ENCODE results near the gene RHEB.

The RHEB gene

GRCh38 chr7:151549083-151549482 lies 29.4 kb upstream of the RHEB start:
- TF ChIP-seq POLR2A (IDR thresholded peaks at IDR 0.05; ENCODE audit: extremely low read depth, insufficient read length) (no peak), CTCF (IDR thresholded peaks at IDR 0.05; ENCODE audit: low read depth, low read length) (no peak), MYC (IDR thresholded peaks at IDR 0.05; ENCODE audit: low read depth, low read length) (no peak)
- H3K4me3 ChIP-seq (ENCODE audit: low read depth, low read length) = no peak overlapping the region
- DNase-seq (ENCODE audit: low read depth) = no peak

GRCh38 chr7:151544183-151544582 lies 24.5 kb upstream of the RHEB start:
- TF ChIP-seq MAX (IDR thresholded peaks at IDR 0.05; ENCODE audit: low read depth, low read length) (no peak), MYC (IDR thresholded peaks at IDR 0.05; ENCODE audit: low read depth, low read length) (no peak), POLR2A (IDR thresholded peaks at IDR 0.05; ENCODE audit: extremely low read depth, insufficient read length) (no peak), CTCF (IDR thresholded peaks at IDR 0.05; ENCODE audit: low read depth, low read length) (no peak)
- H3K4me3 ChIP-seq (ENCODE audit: low read depth, low read length) = no peak overlapping the region
- DNase-seq (ENCODE audit: low read depth) = no peak

- no peak for DNase-seq (ENCODE audit: low read depth)
- TF ChIP-seq POLR2A (IDR thresholded peaks at IDR 0.05; ENCODE audit: extremely low read depth, insufficient read length) = no peak
- TF ChIP-seq MAX (IDR thresholded peaks at IDR 0.05; ENCODE audit: low read depth, low read length) = no peak
- TF ChIP-seq CTCF (IDR thresholded peaks at IDR 0.05; ENCODE audit: low read depth, low read length) = no peak
- no peak for TF ChIP-seq MYC (IDR thresholded peaks at IDR 0.05; ENCODE audit: low read depth, low read length)
- no peak overlapping the region for H3K4me3 ChIP-seq (ENCODE audit: low read depth, low read length)
These were observed 23.0 kb upstream of the RHEB start for GRCh38 chr7:151542606-151543130.

GRCh38 chr7:151541709-151542499 lies 22.2 kb upstream of the RHEB start:
- DNase-seq (ENCODE audit: low read depth) = no peak
- TF ChIP-seq MAX (IDR thresholded peaks at IDR 0.05; ENCODE audit: low read depth, low read length) = no peak
- no peak overlapping the region for H3K4me3 ChIP-seq (ENCODE audit: low read depth, low read length)

GRCh38 chr7:151540146-151540545 lies 20.5 kb upstream of the RHEB start:
- no peak overlapping the region for H3K4me3 ChIP-seq (ENCODE audit: low read depth, low read length)
- no peak for DNase-seq (ENCODE audit: low read depth)
- TF ChIP-seq MYC (IDR thresholded peaks at IDR 0.05; ENCODE audit: low read depth, low read length) = no peak
- no peak for TF ChIP-seq POLR2A (IDR thresholded peaks at IDR 0.05; ENCODE audit: extremely low read depth, insufficient read length)
- TF ChIP-seq CTCF (IDR thresholded peaks at IDR 0.05; ENCODE audit: low read depth, low read length) = no peak

GRCh38 chr7:151539088-151539671 lies 19.5 kb upstream of the RHEB start:
- no peak for TF ChIP-seq MAX (IDR thresholded peaks at IDR 0.05; ENCODE audit: low read depth, low read length)
- TF ChIP-seq POLR2A (IDR thresholded peaks at IDR 0.05; ENCODE audit: extremely low read depth, insufficient read length) = no peak
- TF ChIP-seq CTCF (IDR thresholded peaks at IDR 0.05; ENCODE audit: low read depth, low read length) = no peak

More at GRCh38 chr7:151539088-151539671, 19.5 kb upstream of the RHEB start:
- no peak for DNase-seq (ENCODE audit: low read depth)
- no peak overlapping the region for H3K4me3 ChIP-seq (ENCODE audit: low read depth, low read length)

Measured in NB4 (cell line).